Keratinocyte (primary cell): ENCODE results near the gene ABCA12.

Experiments used
- CTCF ChIP-seq, 3 experiments: IDR thresholded peaks in 1 of 3; conservative IDR thresholded peaks in 1 of 3; optimal IDR thresholded peaks in 1 of 3; 2 replicates in 2 of 3; 3 replicates in 1 of 3; pipeline versions ENCODE3 to v1.5.1; 2011; ENCODE audit warnings: low read length in 3 of 3, mild to moderate bottlenecking in 3 of 3, moderate library complexity in 2 of 3, control low read depth in 1 of 3, inconsistent platforms in 1 of 3; ENCODE audit not compliant: insufficient read depth in 2 of 3; ENCODE audit errors: extremely low read depth in 1 of 3
- EZH2 ChIP-seq: IDR thresholded peaks from one replicate; pipeline ENCODE4 v1.6.1; 2012; ENCODE audit warnings: inconsistent platforms, mild to moderate bottlenecking, low read length, moderate library complexity

- no peak for TF ChIP-seq CTCF (optimal IDR thresholded peaks at IDR 0.05 in 1 of 3, IDR thresholded peaks at IDR 0.05 in 1 of 3, conservative IDR thresholded peaks at IDR 0.05 in 1 of 3; ENCODE audit: extremely low read depth in 1 of 3, insufficient read depth in 2 of 3, low read length in 3 of 3)
- TF ChIP-seq EZH2: no peak
These were observed 18.0 kb upstream of the ABCA12 start for GRCh38 chr2:215156453-215156852.
